ENCODE data around the gene TRIM28. TPM values are rescaled to one million over a fixed set of nuclear protein-coding genes. Genes with fewer than 3 reads are reported as not detected.
"Not testable (repeated sequence)": the region's sequence is repeated elsewhere in the genome, so short reads cannot be mapped to it uniquely, and the experiment has no call there.

TRIM28 gene
- polyA plus RNA-seq, 1 donor from 2014 or later = 38.9 TPM

- Mint-ChIP-seq H3K4me1 (peaks cover 8 to 21% (median 20%) of the 10 kb centered on the region in 3 donors), H3K27me3 (no peaks in the 10 kb centered on the region), H3K9me3 (no peaks in the 10 kb centered on the region), H3K27ac (no peak overlapping the region), H3K36me3 (peaks cover 4% of the 10 kb centered on the region), H3K4me3 (no peak overlapping the region)
These were observed 26.2 kb downstream of the TRIM28 start for GRCh38 chr19:58569943-58570670.

DNA sequence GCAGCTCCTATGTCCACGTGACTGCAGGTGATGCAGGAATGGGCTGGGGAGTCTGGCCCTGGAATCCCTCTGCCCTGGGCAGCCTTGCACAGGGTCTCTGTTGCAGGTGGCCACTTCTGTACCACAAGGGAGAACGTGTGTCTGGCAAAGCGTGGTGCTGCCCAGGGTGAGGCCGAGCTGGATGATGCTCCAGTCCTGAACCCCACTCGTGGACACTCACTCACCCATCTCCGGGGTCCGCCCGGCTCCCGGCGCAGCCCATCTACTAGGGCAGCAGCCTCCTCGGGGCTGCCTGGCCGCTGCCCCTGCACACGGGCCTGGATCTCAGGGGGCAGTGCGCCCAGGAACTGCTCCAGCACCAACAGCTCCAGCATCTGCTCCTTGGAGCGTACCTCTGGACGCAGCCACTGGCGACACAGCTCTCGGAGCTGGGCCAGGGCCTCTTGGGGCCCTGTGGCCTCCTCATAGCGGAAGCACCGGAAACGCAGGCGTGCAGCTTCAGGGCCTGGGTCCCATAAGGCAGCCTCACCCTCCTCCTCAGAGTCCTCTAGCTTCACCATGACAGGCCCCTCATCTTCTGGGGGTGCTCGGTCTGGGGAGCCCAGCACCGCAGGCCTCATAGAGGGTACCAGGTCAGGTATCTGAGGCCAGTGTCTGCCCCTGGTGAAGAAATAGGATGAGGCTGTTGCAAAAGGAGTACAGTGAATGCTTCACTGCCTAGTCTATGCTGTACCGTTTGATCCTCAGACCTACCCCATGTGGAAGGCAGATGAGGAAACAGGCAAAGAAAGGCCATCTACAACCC is 27.1 kb downstream of the TRIM28 start:
- H3K9me3 Mint-ChIP-seq = no peaks in the 10 kb centered on the region
- peaks cover 8 to 23% (median 22%) of the 10 kb centered on the region in 3 donors for H3K4me1 Mint-ChIP-seq
- H3K27ac Mint-ChIP-seq = peak overlapping the region in 1 of 3 donors; percentile 99
- H3K4me3 Mint-ChIP-seq = peak overlapping the region in 1 of 4 donors; percentile 27
- no peaks in the 10 kb centered on the region for H3K27me3 Mint-ChIP-seq
- peaks cover 4% of the 10 kb centered on the region for H3K36me3 Mint-ChIP-seq

GRCh38 chr19:58571575-58571947 is 27.7 kb downstream of the TRIM28 start:
- no peaks in the 10 kb centered on the region for H3K9me3 Mint-ChIP-seq
- peaks cover 4% of the 10 kb centered on the region for H3K36me3 Mint-ChIP-seq
- peak overlapping the region; percentile 9 to 99 (median 96) for H3K27ac Mint-ChIP-seq
- H3K4me3 Mint-ChIP-seq = peak overlapping the region; percentile 46 to 100 (median 90)
- no peaks in the 10 kb centered on the region for H3K27me3 Mint-ChIP-seq
- H3K4me1 Mint-ChIP-seq = peaks cover 8 to 22% (median 21%) of the 10 kb centered on the region in 3 donors

DNA sequence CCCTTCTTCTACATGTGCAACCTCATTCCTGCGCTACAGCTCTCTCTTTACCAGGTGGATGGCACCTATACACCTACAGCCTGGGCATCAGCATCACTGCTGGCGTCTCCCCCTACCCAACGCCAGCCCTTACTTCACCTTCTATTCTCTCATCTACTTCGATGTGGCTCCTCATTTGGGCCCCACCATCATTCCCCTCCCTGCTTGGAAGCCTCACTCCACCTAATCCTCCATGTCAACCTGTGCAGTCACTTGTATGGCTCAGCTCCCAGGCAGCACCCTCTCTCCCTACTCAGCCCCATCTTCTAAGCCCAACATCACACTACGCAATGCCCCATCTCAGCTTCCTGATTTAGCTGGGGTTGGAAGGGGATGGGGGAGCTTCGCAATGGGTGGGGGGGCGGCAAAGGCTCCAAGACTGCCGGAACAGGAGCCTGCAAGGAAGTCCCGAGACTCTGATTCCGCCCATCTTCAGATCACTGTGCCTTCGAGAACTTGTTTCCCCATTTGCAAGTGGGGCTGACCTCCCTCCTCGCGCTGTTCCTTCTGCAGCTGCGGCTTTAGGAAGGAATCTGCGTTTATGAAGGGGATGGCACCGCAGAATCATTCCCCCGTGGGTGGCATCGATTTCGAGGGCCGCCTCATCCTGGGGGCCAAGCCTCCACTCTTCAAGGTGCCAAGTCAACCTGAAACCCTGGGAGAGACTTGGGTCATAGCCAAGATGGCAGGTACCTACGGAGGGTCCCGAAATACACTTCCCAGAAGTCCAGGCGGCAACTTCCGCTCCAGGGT is 28.4 kb downstream of the TRIM28 start:
- Mint-ChIP-seq H3K9me3 (no peaks in the 10 kb centered on the region), H3K4me3 (peak overlapping the region; percentile 85 to 100 (median 97)), H3K36me3 (peaks cover 4% of the 10 kb centered on the region), H3K27ac (peak overlapping the region; percentile 96 to 100 (median 99)), H3K4me1 (peaks cover 8 to 22% (median 21%) of the 10 kb centered on the region in 3 donors), H3K27me3 (no peaks in the 10 kb centered on the region)

DNA sequence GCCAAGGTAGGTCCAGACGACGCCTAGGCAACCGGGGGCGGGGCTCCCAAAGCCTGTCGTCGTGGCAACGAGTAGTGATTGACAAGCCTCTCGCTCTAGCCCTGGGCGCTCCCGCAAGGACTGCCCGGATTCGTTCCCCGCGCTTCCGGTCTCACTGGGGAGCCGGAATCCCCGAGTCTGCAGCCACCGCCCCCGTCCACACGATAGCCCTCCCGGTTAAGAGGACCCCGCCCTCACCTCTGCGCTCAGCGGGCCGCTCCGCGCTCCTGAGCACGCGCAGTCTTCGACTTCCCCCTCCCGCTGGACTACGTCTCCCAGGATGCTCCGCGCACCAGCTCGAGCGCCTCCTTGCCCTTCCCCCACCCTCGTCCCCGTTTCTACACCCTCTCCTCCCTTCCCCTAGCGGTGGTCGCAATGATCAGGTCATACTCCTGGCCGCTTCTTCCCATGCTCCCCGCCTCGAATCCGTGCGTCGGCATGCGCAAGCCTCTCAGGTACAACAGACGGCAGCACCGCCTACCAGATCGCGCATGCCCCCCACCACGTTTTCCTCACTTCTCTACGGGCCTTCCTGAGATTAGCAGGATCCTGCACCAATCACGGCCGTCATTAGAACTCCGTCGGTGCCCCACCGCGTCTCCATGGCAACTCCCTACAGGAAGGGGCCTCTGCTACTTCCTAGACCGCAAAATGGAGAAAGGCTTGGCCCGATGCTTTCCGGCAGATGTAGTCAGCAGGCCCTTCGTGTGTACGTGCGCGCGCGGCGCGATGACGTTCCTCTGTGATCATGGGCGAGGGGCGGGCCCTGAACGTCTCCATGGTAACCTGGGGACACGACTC is 29.2 kb downstream of the TRIM28 start, which contains the start of gene MZF1:
TSS of gene MZF1 (minus strand) at position 518 of the 840 bp plus-strand sequence. CDS start 1,946 bp downstream, outside the sequence.
- Mint-ChIP-seq H3K27ac (peak within 1 kb of the TSS; percentile 96 to 100 (median 99)), H3K4me1 (peaks cover 8 to 25% (median 21%) of the 10 kb centered on the region in 3 donors), H3K36me3 (peaks cover 5% of the 10 kb centered on the region), H3K9me3 (no peaks in the 10 kb centered on the region), H3K27me3 (no peaks in the 10 kb centered on the region), H3K4me3 (peak within 1 kb of the TSS; percentile 85 to 100 (median 97))

DNA sequence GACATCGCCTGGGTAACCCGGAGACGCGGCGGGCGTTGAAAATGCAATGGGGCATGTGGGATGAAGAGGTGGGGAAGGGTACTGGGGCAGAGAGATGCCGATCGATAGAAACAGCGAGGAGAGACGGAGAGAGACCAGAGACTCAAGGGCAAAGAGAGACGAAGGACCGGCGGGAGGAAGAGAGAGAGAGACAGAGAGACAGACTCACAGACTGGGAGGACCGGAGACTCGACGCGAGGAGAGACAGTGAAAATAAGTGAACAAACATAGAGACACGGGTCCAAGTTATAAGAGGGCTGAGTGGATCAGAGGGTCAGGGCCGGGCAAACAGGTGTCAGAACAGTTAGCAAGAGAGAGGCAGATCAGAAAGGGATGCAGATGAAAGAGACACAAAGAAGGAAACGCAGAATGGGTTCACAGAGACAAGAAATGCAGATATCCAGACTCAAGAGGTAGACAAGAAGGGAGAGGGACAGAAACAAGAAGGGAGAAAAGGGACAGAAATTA is 29.8 kb downstream of the TRIM28 start:
- Mint-ChIP-seq H3K27ac (peak overlapping the region; percentile 96 to 100 (median 99)), H3K9me3 (no peaks in the 10 kb centered on the region), H3K4me3 (peak overlapping the region; percentile 85 to 100 (median 97)), H3K36me3 (peaks cover 5% of the 10 kb centered on the region), H3K4me1 (peaks cover 13 to 29% (median 26%) of the 10 kb centered on the region in 3 donors), H3K27me3 (no peaks in the 10 kb centered on the region)

- peak overlapping the region; percentile 85 to 95 (median 90) for H3K4me3 Mint-ChIP-seq
- no peaks in the 10 kb centered on the region for H3K9me3 Mint-ChIP-seq
- no peaks in the 10 kb centered on the region for H3K27me3 Mint-ChIP-seq
- H3K36me3 Mint-ChIP-seq = peaks cover 1% of the 10 kb centered on the region
- H3K27ac Mint-ChIP-seq = peak overlapping the region; percentile 96 to 99 (median 96)
- H3K4me1 Mint-ChIP-seq = peaks cover 21 to 36% (median 32%) of the 10 kb centered on the region in 3 donors
These were observed 31.5 kb downstream of the TRIM28 start for GRCh38 chr19:58575183-58576041.

DNA sequence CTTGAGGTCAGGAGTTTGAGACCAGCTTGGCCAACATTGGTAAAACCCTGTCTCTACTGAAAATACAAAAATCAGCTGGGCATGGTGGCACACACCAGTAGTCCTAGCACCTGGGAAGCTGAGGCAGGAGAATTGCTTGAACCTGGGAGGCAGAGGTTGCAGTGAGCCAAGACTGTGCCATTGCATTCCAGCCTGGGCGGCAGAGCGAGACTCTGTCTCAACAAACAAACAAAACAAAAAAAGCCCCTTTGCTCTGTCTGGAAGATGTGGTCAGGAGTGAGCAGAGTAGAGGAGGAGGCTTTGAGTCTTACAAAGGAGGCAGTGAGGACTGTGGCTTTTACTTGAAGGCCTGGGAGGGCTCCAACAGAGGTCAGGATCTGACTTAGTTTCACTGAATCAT is 33.7 kb downstream of the TRIM28 start:
- not testable (repeated sequence) for H3K27me3 Mint-ChIP-seq, H3K36me3 Mint-ChIP-seq, H3K9me3 Mint-ChIP-seq
- peaks cover 28 to 35% (median 34%) of the 10 kb centered on the region in 3 donors for H3K4me1 Mint-ChIP-seq
- peak overlapping the region in 1 of 4 donors; percentile 19 for H3K4me3 Mint-ChIP-seq
- peak overlapping the region in 2 of 3 donors; percentile 31 to 86 for H3K27ac Mint-ChIP-seq

DNA sequence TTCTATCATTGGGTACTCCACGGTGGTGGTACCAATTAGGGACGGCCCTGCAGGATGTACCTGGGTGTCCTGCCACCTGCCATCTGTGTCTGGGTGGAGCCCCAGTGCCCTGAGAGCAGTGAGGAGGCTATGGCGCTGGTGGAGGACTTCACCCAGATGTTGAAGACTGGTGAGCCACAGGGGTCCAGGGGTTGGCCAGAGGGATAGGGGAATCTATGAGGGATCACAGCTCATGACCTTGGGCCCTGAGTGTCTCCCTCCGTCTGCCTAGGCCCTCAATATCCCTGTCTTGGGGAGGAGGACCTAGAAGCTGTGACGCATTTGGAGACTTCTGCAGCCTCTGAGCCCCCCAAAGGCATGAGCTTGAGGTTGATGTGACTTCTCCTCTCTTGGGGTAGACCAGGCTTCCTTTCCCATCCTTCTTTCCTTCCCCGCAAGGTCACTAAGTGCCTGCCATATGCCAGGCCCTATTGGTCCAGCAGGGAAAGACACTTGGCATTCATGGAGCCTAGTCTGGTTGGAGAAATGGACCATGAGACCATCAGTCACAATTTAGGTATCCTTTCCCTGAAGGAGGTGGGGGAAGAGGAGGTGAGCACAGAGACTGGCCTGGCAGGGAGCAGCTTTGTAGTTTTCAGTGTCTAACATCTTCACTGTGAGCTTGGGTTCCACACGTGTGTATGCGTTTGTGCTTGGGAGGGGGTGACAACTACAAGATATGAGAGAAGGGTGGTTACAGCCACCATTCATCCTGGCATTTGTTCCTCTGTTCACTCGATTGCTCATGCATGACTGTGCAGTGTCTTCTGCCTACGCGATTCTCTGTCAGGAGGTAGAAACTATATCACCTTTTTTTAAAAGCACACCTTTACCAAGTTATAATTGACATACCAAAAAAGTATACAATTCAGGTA is 34.4 kb downstream of the TRIM28 start:
- H3K27ac Mint-ChIP-seq = peak overlapping the region in 2 of 3 donors; percentile 86
- H3K36me3 Mint-ChIP-seq = peaks cover 7% of the 10 kb centered on the region
- peak overlapping the region in 3 of 4 donors; percentile 12 to 74 (median 52) for H3K4me3 Mint-ChIP-seq
- H3K4me1 Mint-ChIP-seq = peaks cover 27 to 34% (median 34%) of the 10 kb centered on the region in 3 donors
- H3K9me3 Mint-ChIP-seq = no peaks in the 10 kb centered on the region
- no peaks in the 10 kb centered on the region for H3K27me3 Mint-ChIP-seq

GRCh38 chr19:58579473-58580142 is 35.7 kb downstream of the TRIM28 start:
- Mint-ChIP-seq H3K4me1 (peaks cover 19 to 25% (median 25%) of the 10 kb centered on the region in 3 donors), H3K27me3 (no peaks in the 10 kb centered on the region), H3K36me3 (peaks cover 7% of the 10 kb centered on the region), H3K27ac (peak overlapping the region in 1 of 3 donors; percentile 86), H3K4me3 (peak overlapping the region in 1 of 4 donors; percentile 74), H3K9me3 (no peaks in the 10 kb centered on the region)

DNA sequence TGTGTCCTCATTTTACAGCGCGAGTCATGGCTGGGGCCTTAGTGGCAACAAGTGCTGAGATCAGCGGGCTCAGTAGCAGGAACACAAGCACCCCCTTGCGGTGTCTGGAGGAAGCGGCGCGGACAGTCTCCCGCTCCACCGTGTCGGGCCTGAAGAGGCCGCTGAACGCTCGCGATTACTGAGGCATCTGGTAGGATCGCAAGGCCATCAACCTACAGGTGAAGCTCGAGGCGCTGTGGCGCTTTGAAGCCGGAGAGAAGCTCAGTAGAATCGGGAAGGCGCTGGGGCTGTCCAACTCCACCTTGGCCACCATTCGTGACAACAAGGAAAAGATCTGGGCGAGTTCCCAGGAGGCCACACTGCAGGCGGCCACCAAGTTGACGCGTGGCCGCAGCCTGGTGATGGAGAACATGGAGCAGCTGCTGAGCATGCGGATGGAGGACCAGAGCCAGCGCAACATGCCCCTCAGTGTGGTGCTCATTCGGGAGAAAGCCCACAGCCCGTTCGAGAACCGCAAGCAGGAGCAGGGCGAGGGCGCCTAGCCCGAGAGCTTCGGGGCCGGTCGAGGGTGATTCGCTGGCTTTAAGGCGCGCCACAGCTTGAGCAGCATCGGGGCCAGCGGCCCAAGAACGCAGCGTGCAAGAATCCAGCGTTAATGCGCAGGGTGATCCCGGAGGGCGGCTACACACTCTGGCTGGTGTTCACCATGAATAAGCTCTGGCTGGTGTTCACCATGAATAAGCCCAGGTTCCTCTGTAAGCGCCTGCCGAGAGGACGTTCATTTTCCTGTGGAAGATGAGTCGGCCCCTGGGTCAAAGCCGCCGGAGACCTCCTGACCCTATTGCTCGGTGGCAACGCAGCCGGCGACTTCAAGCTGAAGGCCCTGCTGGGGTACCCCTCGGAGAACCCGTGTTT is 37.6 kb downstream of the TRIM28 start:
- Mint-ChIP-seq H3K4me3 (peak overlapping the region in 2 of 4 donors; percentile 38 to 60), H3K9me3 (no peaks in the 10 kb centered on the region), H3K36me3 (peaks cover 7% of the 10 kb centered on the region), H3K4me1 (peaks cover 19 to 24% (median 23%) of the 10 kb centered on the region in 3 donors), H3K27me3 (no peaks in the 10 kb centered on the region), H3K27ac (peak overlapping the region in 2 of 3 donors; percentile 43 to 86)

All from IgD-negative memory B cell (primary cell).